ENCODE results near the gene FAM227B.
"Not testable (repeated sequence)": the region's sequence is repeated elsewhere in the genome, so short reads cannot be mapped to it uniquely, and the experiment has no call there.

- TF ChIP-seq CTCF, POLR2AphosphoS5, POLR2A, EP300 (IDR thresholded peaks at IDR 0.05): not testable (repeated sequence)
Measured at GRCh38 chr15:49612240-49612639, 8.4 kb downstream of the FAM227B start.
